ENCODE measurements around the gene ST3GAL4. TPM values are rescaled to one million over a fixed set of nuclear protein-coding genes. Genes with fewer than 3 reads are reported as not detected.

ST3GAL4 gene
- total RNA-seq, 1 experiment from 2014 or later: 13.6 TPM

DNA sequence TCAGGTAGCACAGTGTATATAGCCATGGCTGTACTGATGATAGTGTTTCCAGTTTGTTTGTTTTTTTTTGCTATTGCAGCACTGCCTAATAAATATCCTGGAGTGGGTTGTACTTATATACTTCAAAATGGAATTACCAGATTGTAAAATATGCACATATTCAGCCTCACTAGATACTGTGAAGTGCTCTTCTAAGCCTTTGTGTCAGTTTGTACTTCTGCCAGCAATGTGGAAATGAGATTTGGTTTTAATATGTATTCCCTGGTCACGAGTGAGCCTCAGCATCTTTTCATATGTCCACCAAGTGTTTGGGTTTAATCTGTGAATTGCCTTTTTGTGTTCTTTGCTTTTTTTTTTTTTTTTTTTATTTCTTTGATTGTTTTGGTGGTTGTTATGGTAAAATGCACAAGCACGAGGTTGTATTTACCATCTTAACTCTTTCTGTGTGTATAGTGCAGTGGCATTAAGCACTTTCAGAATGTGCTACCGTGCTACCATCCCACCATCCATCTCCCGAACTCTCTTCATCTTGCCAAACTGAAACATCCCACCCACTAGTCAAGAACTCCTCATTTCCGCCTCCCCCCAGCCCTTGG is 34.9 kb downstream of the ST3GAL4 start:
- H3K9ac ChIP-seq (ENCODE audit: extremely low read depth, insufficient read length, low read length): no peak overlapping the region

More for the DNA sequence above, 34.9 kb downstream of the ST3GAL4 start:
- H3K9me3 ChIP-seq (ENCODE audit: control insufficient read depth, low read depth, low read length): no peaks in the 10 kb centered on the region
- no peak overlapping the region for H4K91ac ChIP-seq (ENCODE audit: insufficient read length, low read depth, low read length)
- H3K27me3 ChIP-seq (ENCODE audit: insufficient read depth, low read length): no peaks in the 10 kb centered on the region
- H3K27ac ChIP-seq (ENCODE audit: insufficient read length, low read depth, low read length): no peak overlapping the region
- H3K56ac ChIP-seq (ENCODE audit: insufficient read length, low read depth, low read length): no peak overlapping the region
- no CpG with 5 or more reads among the region's 5 CpGs for WGBS (ENCODE audit: extremely low coverage, insufficient read length, low lambda C conversion rate)
- H3K4me1 ChIP-seq (ENCODE audit: insufficient read depth, low read length): peaks cover 2% of the 10 kb centered on the region; the same call in 1 of the 2 replicates
- no peak overlapping the region for H2BK12ac ChIP-seq (ENCODE audit: insufficient read length, low read depth, low read length)
- H3T11ph ChIP-seq (ENCODE audit: low read length): no peak overlapping the region
- no peak overlapping the region for H3K4ac ChIP-seq (ENCODE audit: low read depth, low read length)
- Mint-ChIP-seq H3K27me3 (ENCODE audit: low read depth) (no peaks in the 10 kb centered on the region), H3K27ac (no peak overlapping the region), H3K4me3 (no peak overlapping the region), H3K9me3 (no peaks in the 10 kb centered on the region; a peak in 1 of 5 replicates), H3K4me1 (peaks cover 22 to 30% of the 10 kb centered on the region in 2 experiments), H3K36me3 (ENCODE audit: insufficient read depth in 1 of 3, low read depth in 3 of 3) (no peaks in the 10 kb centered on the region; a peak in 1 of 7 replicates)
- no peak overlapping the region for H2AFZ ChIP-seq (ENCODE audit: low read length)
- no peak overlapping the region for H2BK120ac ChIP-seq (ENCODE audit: low read depth, low read length, poor library complexity, severe bottlenecking)
- TF ChIP-seq CTCF (conservative IDR thresholded peaks at IDR 0.05): no peak
- H2BK15ac ChIP-seq (ENCODE audit: low read depth, low read length): no peak overlapping the region
- no peak overlapping the region for H4K5ac ChIP-seq (ENCODE audit: insufficient read length, low read depth, low read length)
- H3K79me1 ChIP-seq (ENCODE audit: insufficient read depth, low read depth, low read length, poor library complexity, severe bottlenecking): no peaks in the 10 kb centered on the region
- no peak for DNase-seq
- no peaks in the 10 kb centered on the region for H3K23me2 ChIP-seq (ENCODE audit: insufficient read length, low read depth, low read length, poor library complexity, severe bottlenecking)
- H2AK5ac ChIP-seq (ENCODE audit: insufficient read length, low read length): no peak overlapping the region
- no peak overlapping the region for H3K18ac ChIP-seq (ENCODE audit: insufficient read length, low read depth, low read length)
- no peak overlapping the region for H4K8ac ChIP-seq (replicated peaks; ENCODE audit: insufficient read length, low read depth, low read length)
- no peaks in the 10 kb centered on the region for H4K20me1 ChIP-seq (ENCODE audit: control insufficient read depth, insufficient read depth, insufficient read length)
- H2BK20ac ChIP-seq (ENCODE audit: low read depth, low read length, poor library complexity, severe bottlenecking): no peak overlapping the region
- H3K4me2 ChIP-seq (ENCODE audit: insufficient read depth, insufficient read length, low read length): no peak overlapping the region
- H2BK5ac ChIP-seq (ENCODE audit: insufficient read length, low read length): no peak overlapping the region
- H3K14ac ChIP-seq (ENCODE audit: insufficient read depth, low read length): no peak overlapping the region
- no peak overlapping the region for H3K23ac ChIP-seq (ENCODE audit: insufficient read length, low read depth, low read length)
- H3K79me2 ChIP-seq (ENCODE audit: insufficient read depth, low read length): no peaks in the 10 kb centered on the region; the same call in 1 of the 2 replicates

All from H9 (cell line).